WTC11 (cell line): Measurements from ENCODE around the gene PIK3CB. TPM values are rescaled to one million over a fixed set of nuclear protein-coding genes. Genes with fewer than 3 reads are reported as not detected.
A peak's percentile ranks its signal among the peaks of the same experiment; 100 is the strongest.

Experiments used
- ATAC-seq: fragments of 200-7000 bp; cut with Tn5 transposase; 2 replicates; pipeline ENCODE4 v1.10.0; 2021; ENCODE audit warnings: mild to moderate bottlenecking, moderate library complexity
- CTCF ChIA-PET: fragments of 300-600 bp; sonication (Branson Sonifier 250); formaldehyde crosslinking; loops from one replicate; lab custom pipeline; 2021; ENCODE audit warnings: antibody characterized with exemption; lab: Charles Lee
- POLR2A ChIA-PET: fragments of 350-600 bp; sonication (Branson Sonifier 250); formaldehyde crosslinking; loops from one replicate; lab custom pipeline; 2021; ENCODE audit warnings: antibody characterized with exemption; lab: Charles Lee
- DNase-seq: peaks from one replicate; pipeline ENCODE4 v3.0.0; 2021; ENCODE audit warnings: low spot score
- H3K27ac Mint-ChIP-seq: 2 replicates; pipeline ENCODE4 v1.8.0; 2021; ENCODE audit warnings: mixed read lengths
- H3K27me3 Mint-ChIP-seq: 2 replicates; pipeline ENCODE4 v1.8.0; 2021; ENCODE audit warnings: low read depth, mild to moderate bottlenecking, moderate library complexity, mixed read lengths
- H3K36me3 Mint-ChIP-seq: 2 replicates; pipeline ENCODE4 v1.8.0; 2021; ENCODE audit warnings: mixed read lengths
- H3K4me1 Mint-ChIP-seq: 2 replicates; pipeline ENCODE4 v1.8.0; 2022; ENCODE audit warnings: mixed read lengths
- H3K4me3 Mint-ChIP-seq: 2 replicates; pipeline ENCODE4 v1.8.0; 2021; ENCODE audit warnings: mild to moderate bottlenecking, moderate library complexity, mixed read lengths
- H3K9me3 Mint-ChIP-seq: 2 replicates; pipeline ENCODE4 v1.8.0; 2021; ENCODE audit warnings: mixed read lengths
- ATF1 ChIP-seq: sonication (generic); formaldehyde crosslinking; IDR thresholded peaks from 2 replicates; pipeline ENCODE4 v1.8.1; 2023; ENCODE audit warnings: mild to moderate bottlenecking, moderate library complexity, missing genetic modification reagents
- CREM ChIP-seq: sonication (generic); formaldehyde crosslinking; IDR thresholded peaks from 2 replicates; pipeline ENCODE4 v1.8.1; 2022; ENCODE audit warnings: mild to moderate bottlenecking, missing genetic modification reagents, moderate library complexity
- EMX1 ChIP-seq: fragments of 250-450 bp; sonication (Bioruptor Pico); IDR thresholded peaks from 2 replicates; pipeline ENCODE4 v1.8.0; 2021; ENCODE audit warnings: mild to moderate bottlenecking
- ETV6 ChIP-seq: sonication (generic); formaldehyde crosslinking; IDR thresholded peaks from 2 replicates; pipeline ENCODE4 v1.8.1; 2022; ENCODE audit warnings: mild to moderate bottlenecking, missing genetic modification reagents
- FOXK1 ChIP-seq: sonication (generic); formaldehyde crosslinking; IDR thresholded peaks from 2 replicates; pipeline ENCODE4 v1.8.0; 2022; ENCODE audit warnings: mild to moderate bottlenecking, moderate library complexity, missing genetic modification reagents
- GABPB1 ChIP-seq: sonication (generic); formaldehyde crosslinking; IDR thresholded peaks from 2 replicates; pipeline ENCODE4 v1.8.1; 2023; ENCODE audit warnings: mild to moderate bottlenecking, missing genetic modification reagents
- JAZF1 ChIP-seq: fragments of 250-450 bp; sonication (Bioruptor Pico); IDR thresholded peaks from 2 replicates; pipeline ENCODE4 v1.9.0; 2021; ENCODE audit warnings: moderate library complexity, mild to moderate bottlenecking, inconsistent platforms
- JUN ChIP-seq: sonication (generic); formaldehyde crosslinking; IDR thresholded peaks from 2 replicates; pipeline ENCODE4 v1.8.0; 2023; ENCODE audit warnings: mild to moderate bottlenecking, missing genetic modification reagents
- MXD4 ChIP-seq: fragments of 250-450 bp; sonication (Bioruptor Pico); IDR thresholded peaks from 2 replicates; pipeline ENCODE4 v1.8.0; 2021; ENCODE audit warnings: mild to moderate bottlenecking, moderate library complexity, borderline replicate concordance
- NFE2L1 ChIP-seq: sonication (generic); formaldehyde crosslinking; IDR thresholded peaks from 2 replicates; pipeline ENCODE4 v1.8.1; 2023; ENCODE audit warnings: missing genetic modification reagents
- TEAD4 ChIP-seq: sonication (generic); formaldehyde crosslinking; IDR thresholded peaks from 2 replicates; pipeline ENCODE4 v1.8.0; 2022; ENCODE audit warnings: mild to moderate bottlenecking, missing genetic modification reagents
- ZNF232 ChIP-seq: sonication (generic); formaldehyde crosslinking; IDR thresholded peaks from 2 replicates; pipeline ENCODE4 v1.8.0; 2022; ENCODE audit warnings: mild to moderate bottlenecking, missing genetic modification reagents
- ZNF317 ChIP-seq: sonication (generic); formaldehyde crosslinking; IDR thresholded peaks from 2 replicates; pipeline ENCODE4 v1.8.1; 2023; ENCODE audit warnings: low read depth, mild to moderate bottlenecking, moderate library complexity, missing genetic modification reagents, borderline replicate concordance
- total RNA-seq: library from RNA; stranded (reverse); gene quantifications from 3 replicates; pipeline ENCODE4 v1.2.3, GENCODE V29; 2021
- TF ChIP-seq, protein P1 (sequence below): fragments of 250-450 bp; sonication (Bioruptor Pico); IDR thresholded peaks from 2 replicates; pipeline ENCODE4 v2.1.2; 2022; ENCODE audit warnings: mild to moderate bottlenecking, moderate library complexity
- TF ChIP-seq, protein P2 (sequence below): sonication (generic); formaldehyde crosslinking; IDR thresholded peaks from 2 replicates; pipeline ENCODE4 v1.8.0; 2022; ENCODE audit warnings: mild to moderate bottlenecking, missing genetic modification reagents
- TF ChIP-seq, protein P3 (sequence below): sonication (generic); formaldehyde crosslinking; IDR thresholded peaks from 2 replicates; pipeline ENCODE4 v1.8.1; 2023; ENCODE audit warnings: mild to moderate bottlenecking, missing genetic modification reagents, moderate library complexity
- TF ChIP-seq, protein P4 (sequence below): sonication (generic); formaldehyde crosslinking; IDR thresholded peaks from 2 replicates; pipeline ENCODE4 v1.8.1; 2022; ENCODE audit warnings: low read depth, mild to moderate bottlenecking, moderate library complexity, missing genetic modification reagents, borderline replicate concordance
- TF ChIP-seq, protein P5 (sequence below): fragments of 250-450 bp; sonication (Bioruptor Pico); IDR thresholded peaks from 2 replicates; pipeline ENCODE4 v1.9.0; 2021; ENCODE audit warnings: mild to moderate bottlenecking
- TF ChIP-seq, protein P6 (sequence below): sonication (generic); formaldehyde crosslinking; IDR thresholded peaks from 2 replicates; pipeline ENCODE4 v1.8.1; 2023; ENCODE audit warnings: mild to moderate bottlenecking, missing genetic modification reagents
- TF ChIP-seq, protein P7 (sequence below): sonication (generic); formaldehyde crosslinking; IDR thresholded peaks from 2 replicates; pipeline ENCODE4 v1.8.1; 2022; ENCODE audit warnings: low read depth, missing genetic modification reagents, borderline replicate concordance
- TF ChIP-seq, protein P8 (sequence below): sonication (generic); formaldehyde crosslinking; IDR thresholded peaks from 2 replicates; pipeline ENCODE4 v1.8.1; 2022; ENCODE audit warnings: missing genetic modification reagents, borderline replicate concordance
- TF ChIP-seq, protein P9 (sequence below): sonication (generic); formaldehyde crosslinking; IDR thresholded peaks from 2 replicates; pipeline ENCODE4 v1.8.1; 2023; ENCODE audit warnings: mild to moderate bottlenecking, missing genetic modification reagents, borderline replicate concordance
- TF ChIP-seq, protein P10 (sequence below): sonication (generic); formaldehyde crosslinking; IDR thresholded peaks from 2 replicates; pipeline ENCODE4 v1.8.1; 2022; ENCODE audit warnings: mild to moderate bottlenecking, moderate library complexity, missing genetic modification reagents

The PIK3CB gene
- total RNA-seq, 1 experiment from 2014 or later: 36.0 TPM

DNA sequence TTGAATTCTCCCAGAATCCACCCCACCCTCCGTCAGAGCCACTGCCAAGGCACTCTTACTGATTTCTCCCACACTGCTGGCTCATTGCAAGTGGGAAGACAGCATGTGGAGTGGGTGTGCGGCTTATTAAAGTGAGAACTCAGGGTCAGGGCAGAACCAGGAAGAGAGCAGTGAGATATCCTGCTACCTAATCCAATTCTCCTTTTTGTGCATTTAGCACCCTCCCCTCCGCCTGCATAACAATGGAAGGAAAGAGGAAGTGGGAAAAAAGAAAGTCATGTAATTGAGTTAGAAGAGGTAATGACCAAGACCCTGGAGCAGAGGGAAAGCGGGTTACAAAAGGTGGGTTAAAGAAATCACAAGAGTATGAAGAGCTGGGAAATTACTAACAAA lies 27.8 kb upstream of the PIK3CB start:
- peaks cover 41% of the 10 kb centered on the region for H3K4me1 Mint-ChIP-seq
- DNase-seq (no peak), ATAC-seq (peak; percentile 46)
- CTCF ChIA-PET: interaction anchor here (0.6 to 4.6 kb wide), 3 partner anchors 35 to 99 kb away, joined by 3 to 59 read pairs (median 5); no protein-coding TSS in a partner anchor
- POLR2A ChIA-PET: interaction anchor here (1.1 kb wide), 1 partner anchor 16 kb away, joined by 4 read pairs; no protein-coding TSS in a partner anchor
- H3K27me3 Mint-ChIP-seq: no peaks in the 10 kb centered on the region; the same call in 1 of the 2 replicates
- peak overlapping the region; percentile 50 for H3K4me3 Mint-ChIP-seq
- no peaks in the 10 kb centered on the region for H3K36me3 Mint-ChIP-seq
- H3K27ac Mint-ChIP-seq: peak overlapping the region; percentile 94
- H3K9me3 Mint-ChIP-seq: no peaks in the 10 kb centered on the region
- TF ChIP-seq CREM (CRISPR knock-in tag) (no peak), ZNF317 (CRISPR knock-in tag) (no peak), JUN (CRISPR knock-in tag) (no peak), GABPB1 (no peak), MXD4 (CRISPR knock-in tag) (no peak), ATF1 (no peak), FOXK1 (CRISPR knock-in tag) (no peak), NFE2L1 (0 out of 2 replicates have a peak, but pooled peaks have one; percentile 46), ETV6 (CRISPR knock-in tag) (peak; percentile 93), EMX1 (no peak), ZNF232 (CRISPR knock-in tag) (no peak), JAZF1 (CRISPR knock-in tag) (no peak), TEAD4 (CRISPR knock-in tag) (no peak)
- TF ChIP-seq, protein P1, sequence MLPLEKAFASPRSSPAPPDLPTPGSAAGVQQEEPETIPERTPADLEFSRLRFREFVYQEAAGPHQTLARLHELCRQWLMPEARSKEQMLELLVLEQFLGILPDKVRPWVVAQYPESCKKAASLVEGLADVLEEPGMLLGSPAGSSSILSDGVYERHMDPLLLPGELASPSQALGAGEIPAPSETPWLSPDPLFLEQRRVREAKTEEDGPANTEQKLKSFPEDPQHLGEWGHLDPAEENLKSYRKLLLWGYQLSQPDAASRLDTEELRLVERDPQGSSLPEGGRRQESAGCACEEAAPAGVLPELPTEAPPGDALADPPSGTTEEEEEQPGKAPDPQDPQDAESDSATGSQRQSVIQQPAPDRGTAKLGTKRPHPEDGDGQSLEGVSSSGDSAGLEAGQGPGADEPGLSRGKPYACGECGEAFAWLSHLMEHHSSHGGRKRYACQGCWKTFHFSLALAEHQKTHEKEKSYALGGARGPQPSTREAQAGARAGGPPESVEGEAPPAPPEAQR (CRISPR knock-in tag): no peak
- TF ChIP-seq, protein P2, sequence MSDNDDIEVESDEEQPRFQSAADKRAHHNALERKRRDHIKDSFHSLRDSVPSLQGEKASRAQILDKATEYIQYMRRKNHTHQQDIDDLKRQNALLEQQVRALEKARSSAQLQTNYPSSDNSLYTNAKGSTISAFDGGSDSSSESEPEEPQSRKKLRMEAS (CRISPR knock-in tag): peak; percentile 47; the same call in 1 of the 2 replicates
- TF ChIP-seq, protein P3, sequence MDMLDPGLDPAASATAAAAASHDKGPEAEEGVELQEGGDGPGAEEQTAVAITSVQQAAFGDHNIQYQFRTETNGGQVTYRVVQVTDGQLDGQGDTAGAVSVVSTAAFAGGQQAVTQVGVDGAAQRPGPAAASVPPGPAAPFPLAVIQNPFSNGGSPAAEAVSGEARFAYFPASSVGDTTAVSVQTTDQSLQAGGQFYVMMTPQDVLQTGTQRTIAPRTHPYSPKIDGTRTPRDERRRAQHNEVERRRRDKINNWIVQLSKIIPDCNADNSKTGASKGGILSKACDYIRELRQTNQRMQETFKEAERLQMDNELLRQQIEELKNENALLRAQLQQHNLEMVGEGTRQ (CRISPR knock-in tag): no peak
- TF ChIP-seq, protein P4, sequence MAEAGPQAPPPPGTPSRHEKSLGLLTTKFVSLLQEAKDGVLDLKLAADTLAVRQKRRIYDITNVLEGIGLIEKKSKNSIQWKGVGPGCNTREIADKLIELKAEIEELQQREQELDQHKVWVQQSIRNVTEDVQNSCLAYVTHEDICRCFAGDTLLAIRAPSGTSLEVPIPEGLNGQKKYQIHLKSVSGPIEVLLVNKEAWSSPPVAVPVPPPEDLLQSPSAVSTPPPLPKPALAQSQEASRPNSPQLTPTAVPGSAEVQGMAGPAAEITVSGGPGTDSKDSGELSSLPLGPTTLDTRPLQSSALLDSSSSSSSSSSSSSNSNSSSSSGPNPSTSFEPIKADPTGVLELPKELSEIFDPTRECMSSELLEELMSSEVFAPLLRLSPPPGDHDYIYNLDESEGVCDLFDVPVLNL (CRISPR knock-in tag): no peak
- TF ChIP-seq, protein P5, sequence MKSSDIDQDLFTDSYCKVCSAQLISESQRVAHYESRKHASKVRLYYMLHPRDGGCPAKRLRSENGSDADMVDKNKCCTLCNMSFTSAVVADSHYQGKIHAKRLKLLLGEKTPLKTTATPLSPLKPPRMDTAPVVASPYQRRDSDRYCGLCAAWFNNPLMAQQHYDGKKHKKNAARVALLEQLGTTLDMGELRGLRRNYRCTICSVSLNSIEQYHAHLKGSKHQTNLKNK (CRISPR knock-in tag): no peak
- TF ChIP-seq, protein P6, sequence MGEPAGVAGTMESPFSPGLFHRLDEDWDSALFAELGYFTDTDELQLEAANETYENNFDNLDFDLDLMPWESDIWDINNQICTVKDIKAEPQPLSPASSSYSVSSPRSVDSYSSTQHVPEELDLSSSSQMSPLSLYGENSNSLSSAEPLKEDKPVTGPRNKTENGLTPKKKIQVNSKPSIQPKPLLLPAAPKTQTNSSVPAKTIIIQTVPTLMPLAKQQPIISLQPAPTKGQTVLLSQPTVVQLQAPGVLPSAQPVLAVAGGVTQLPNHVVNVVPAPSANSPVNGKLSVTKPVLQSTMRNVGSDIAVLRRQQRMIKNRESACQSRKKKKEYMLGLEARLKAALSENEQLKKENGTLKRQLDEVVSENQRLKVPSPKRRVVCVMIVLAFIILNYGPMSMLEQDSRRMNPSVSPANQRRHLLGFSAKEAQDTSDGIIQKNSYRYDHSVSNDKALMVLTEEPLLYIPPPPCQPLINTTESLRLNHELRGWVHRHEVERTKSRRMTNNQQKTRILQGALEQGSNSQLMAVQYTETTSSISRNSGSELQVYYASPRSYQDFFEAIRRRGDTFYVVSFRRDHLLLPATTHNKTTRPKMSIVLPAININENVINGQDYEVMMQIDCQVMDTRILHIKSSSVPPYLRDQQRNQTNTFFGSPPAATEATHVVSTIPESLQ (CRISPR knock-in tag): no peak
- TF ChIP-seq, protein P7, sequence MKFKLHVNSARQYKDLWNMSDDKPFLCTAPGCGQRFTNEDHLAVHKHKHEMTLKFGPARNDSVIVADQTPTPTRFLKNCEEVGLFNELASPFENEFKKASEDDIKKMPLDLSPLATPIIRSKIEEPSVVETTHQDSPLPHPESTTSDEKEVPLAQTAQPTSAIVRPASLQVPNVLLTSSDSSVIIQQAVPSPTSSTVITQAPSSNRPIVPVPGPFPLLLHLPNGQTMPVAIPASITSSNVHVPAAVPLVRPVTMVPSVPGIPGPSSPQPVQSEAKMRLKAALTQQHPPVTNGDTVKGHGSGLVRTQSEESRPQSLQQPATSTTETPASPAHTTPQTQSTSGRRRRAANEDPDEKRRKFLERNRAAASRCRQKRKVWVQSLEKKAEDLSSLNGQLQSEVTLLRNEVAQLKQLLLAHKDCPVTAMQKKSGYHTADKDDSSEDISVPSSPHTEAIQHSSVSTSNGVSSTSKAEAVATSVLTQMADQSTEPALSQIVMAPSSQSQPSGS (CRISPR knock-in tag): no peak
- TF ChIP-seq, protein P8, sequence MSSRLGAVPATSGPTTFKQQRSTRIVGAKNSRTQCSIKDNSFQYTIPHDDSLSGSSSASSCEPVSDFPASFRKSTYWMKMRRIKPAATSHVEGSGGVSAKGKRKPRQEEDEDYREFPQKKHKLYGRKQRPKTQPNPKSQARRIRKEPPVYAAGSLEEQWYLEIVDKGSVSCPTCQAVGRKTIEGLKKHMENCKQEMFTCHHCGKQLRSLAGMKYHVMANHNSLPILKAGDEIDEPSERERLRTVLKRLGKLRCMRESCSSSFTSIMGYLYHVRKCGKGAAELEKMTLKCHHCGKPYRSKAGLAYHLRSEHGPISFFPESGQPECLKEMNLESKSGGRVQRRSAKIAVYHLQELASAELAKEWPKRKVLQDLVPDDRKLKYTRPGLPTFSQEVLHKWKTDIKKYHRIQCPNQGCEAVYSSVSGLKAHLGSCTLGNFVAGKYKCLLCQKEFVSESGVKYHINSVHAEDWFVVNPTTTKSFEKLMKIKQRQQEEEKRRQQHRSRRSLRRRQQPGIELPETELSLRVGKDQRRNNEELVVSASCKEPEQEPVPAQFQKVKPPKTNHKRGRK (CRISPR knock-in tag): no peak
- TF ChIP-seq, protein P9, sequence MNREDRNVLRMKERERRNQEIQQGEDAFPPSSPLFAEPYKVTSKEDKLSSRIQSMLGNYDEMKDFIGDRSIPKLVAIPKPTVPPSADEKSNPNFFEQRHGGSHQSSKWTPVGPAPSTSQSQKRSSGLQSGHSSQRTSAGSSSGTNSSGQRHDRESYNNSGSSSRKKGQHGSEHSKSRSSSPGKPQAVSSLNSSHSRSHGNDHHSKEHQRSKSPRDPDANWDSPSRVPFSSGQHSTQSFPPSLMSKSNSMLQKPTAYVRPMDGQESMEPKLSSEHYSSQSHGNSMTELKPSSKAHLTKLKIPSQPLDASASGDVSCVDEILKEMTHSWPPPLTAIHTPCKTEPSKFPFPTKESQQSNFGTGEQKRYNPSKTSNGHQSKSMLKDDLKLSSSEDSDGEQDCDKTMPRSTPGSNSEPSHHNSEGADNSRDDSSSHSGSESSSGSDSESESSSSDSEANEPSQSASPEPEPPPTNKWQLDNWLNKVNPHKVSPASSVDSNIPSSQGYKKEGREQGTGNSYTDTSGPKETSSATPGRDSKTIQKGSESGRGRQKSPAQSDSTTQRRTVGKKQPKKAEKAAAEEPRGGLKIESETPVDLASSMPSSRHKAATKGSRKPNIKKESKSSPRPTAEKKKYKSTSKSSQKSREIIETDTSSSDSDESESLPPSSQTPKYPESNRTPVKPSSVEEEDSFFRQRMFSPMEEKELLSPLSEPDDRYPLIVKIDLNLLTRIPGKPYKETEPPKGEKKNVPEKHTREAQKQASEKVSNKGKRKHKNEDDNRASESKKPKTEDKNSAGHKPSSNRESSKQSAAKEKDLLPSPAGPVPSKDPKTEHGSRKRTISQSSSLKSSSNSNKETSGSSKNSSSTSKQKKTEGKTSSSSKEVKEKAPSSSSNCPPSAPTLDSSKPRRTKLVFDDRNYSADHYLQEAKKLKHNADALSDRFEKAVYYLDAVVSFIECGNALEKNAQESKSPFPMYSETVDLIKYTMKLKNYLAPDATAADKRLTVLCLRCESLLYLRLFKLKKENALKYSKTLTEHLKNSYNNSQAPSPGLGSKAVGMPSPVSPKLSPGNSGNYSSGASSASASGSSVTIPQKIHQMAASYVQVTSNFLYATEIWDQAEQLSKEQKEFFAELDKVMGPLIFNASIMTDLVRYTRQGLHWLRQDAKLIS (CRISPR knock-in tag): no peak
- TF ChIP-seq, protein P10, sequence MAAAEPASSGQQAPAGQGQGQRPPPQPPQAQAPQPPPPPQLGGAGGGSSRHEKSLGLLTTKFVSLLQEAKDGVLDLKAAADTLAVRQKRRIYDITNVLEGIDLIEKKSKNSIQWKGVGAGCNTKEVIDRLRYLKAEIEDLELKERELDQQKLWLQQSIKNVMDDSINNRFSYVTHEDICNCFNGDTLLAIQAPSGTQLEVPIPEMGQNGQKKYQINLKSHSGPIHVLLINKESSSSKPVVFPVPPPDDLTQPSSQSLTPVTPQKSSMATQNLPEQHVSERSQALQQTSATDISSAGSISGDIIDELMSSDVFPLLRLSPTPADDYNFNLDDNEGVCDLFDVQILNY (CRISPR knock-in tag): no peak
